KG1 (cell line): ENCODE data around the gene IGDCC3.

Experiments used
- DNase-seq: peaks from one replicate; lab custom pipeline; 2025; lab: John Stamatoyannopoulos, UW

The IGDCC3 gene

DNA sequence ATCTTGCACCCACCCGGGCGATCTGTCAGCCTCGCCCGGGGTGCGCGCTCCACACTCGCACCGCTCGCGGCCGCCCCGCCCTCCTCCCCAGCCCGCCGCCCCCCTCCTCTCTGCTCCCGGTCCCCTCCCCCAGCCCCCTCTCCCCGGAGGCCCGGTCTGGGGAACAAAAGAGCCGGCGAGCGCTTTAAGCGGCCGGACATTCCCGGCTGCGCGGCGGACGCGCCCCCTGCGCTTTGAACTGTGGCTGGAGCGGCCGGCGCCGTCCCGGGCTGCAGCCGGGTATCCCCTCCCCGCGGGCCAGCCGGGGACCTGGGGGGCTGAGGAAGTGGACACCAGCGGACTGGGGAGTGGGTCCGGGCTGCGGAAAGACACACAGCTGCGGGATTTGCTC is at the start of gene IGDCC3:
TSS of gene IGDCC3 (minus strand) at position 27 of the 391 bp plus-strand sequence. CDS start 214 bp downstream, outside the sequence.
- no peak for DNase-seq

- no peak for DNase-seq
Measured at GRCh38 chr15:65426216-65426853, 48.5 kb upstream of the IGDCC3 start.

- DNase-seq, result no peak
Measured at GRCh38 chr15:65424683-65425082, 46.9 kb upstream of the IGDCC3 start.

DNA sequence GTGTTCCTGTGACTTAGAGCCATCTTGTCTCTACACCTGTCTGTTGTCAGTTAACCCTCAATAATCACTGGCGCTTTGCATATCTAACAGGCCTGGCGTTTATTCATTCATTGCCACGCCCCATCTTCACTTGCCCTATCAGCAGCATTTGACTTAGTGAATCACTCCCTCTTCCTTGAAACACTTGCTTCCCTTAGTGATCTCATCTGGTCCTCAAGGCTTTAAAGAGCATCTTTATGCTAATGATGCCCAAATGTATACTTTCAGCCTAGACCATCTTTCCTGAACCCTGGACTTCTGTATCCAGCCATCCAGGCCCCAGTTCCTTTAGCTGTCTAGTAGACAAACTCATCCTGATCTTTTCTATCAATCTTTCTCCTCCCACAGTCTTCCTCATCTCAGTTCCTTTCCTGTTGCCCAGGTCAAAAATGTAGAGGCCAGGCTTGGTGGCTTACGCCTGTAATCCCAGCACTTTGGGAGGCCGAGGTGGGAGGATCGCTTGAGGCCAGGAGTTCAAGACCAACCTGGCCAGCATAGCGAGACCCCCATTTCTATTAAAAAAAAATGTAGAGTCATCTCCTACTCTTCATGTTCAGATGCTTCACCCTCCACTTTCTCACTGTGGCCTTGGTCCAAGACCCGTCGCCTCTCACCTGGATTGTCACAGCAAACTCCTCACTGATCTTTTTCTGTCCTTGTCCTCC is 46.3 kb upstream of the IGDCC3 start:
- no peak for DNase-seq

- DNase-seq, result no peak
Measured at GRCh38 chr15:65423150-65423975, 45.6 kb upstream of the IGDCC3 start.

DNA sequence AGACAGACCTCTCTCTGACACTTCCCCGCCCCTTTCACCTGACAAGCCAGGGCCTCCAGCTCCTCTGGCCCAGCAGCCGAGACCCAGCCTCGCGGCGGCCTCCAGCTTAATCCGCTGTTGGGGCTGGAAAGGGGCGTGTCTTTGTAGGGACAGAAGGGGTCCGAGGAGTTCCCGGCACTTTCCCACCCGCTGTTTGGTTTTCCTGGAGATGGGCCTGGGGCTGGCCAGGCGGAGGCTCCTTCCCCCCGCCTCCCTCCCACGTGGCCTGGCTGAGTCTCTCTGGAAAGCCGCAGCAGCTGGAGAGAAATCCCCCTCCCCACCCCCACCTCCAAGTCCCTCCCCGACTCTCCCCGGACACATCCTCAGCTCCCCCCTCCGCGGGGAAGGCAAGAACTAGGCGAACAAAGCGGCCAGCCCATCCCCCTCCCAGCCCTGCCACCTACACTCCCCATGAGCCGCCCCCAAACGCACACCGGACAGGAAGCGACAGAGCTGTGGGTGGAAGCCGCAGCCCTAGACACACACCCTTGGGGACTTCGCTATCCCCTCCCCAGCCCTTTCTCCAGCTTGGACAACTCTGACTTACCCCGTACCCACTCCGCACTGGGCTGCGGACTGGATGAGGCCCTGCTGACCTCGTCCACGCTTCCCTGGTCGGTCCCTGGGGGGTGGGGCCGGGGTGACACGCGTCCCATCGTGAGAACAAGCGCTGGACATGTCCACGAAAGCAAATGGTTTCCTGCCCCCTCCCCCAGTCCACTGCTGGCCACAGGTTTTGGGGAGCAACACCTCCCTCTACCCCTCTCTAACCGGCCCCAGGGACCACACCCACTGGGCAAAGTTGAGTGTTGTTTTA is 43.8 kb upstream of the IGDCC3 start:
- DNase-seq, result no peak

GRCh38 chr15:65420975-65421359 is 43.2 kb upstream of the IGDCC3 start:
- DNase-seq, result no peak

GRCh38 chr15:65418596-65418995 is 40.8 kb upstream of the IGDCC3 start:
- DNase-seq, result no peak

DNA sequence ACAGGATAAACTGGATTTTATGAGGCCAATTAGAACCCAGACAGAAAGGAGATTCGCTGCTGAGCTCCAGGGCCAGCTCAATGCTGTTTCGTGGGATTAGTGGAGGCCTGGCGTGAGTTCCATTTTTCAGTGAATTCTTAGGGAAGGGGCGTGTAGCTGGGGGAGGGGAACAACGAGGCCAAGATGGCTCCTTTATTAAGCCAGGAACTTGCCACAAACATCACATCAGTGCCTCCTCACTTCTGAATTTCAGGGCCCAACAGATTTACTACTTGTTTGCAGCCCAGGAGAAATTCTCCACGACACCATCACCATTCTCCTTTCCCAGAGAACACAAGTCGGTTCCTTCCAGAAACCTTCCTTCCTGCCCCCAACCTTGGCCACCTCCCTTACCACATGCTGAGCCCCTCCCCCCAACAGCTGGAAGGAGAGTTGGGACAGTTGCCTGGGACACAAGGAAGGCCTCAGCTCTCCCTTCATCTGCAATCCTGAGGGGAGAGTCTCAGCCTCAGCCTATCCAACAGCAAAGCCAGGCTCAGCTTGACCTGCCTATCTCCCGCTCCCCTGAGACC is 39.1 kb upstream of the IGDCC3 start:
- no peak for DNase-seq

DNA sequence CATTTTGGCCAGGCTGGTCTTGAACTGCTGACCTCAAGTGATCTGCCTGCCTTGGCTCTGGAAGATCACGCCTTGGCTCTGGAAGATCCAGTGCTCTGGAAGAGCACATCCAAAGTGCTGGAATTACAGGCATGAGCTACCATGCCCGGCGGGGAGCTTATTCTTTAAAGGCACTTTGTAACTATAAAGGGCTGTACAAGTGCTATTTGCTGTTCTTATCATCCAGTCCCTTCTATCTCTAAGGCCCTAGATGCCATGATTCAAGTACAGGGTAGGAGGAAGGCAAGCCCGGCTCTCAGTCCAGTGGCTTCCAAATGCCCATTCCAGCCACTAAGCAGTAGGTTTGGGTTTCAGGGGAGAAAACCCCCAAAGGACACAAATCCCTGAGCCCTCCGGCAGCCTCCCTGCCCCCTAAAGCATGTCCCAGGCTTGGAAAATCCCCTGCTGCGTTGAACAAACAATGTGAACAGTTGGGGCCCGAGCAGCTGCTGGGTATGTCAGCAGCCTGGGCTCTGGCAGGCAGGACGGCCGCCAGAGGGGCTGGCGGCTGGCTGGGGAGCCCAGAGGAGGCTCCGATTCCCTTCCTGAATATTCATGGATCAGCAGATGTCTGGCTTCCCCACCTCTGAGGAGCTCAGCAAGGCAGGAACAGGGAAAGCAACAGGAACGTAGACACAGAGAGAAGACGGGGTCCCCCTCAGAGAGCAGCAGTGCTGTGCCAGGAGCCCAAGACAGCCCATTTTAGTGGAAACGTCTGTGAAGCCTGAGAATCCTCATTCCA is 37.2 kb upstream of the IGDCC3 start:
- no peak for DNase-seq

DNA sequence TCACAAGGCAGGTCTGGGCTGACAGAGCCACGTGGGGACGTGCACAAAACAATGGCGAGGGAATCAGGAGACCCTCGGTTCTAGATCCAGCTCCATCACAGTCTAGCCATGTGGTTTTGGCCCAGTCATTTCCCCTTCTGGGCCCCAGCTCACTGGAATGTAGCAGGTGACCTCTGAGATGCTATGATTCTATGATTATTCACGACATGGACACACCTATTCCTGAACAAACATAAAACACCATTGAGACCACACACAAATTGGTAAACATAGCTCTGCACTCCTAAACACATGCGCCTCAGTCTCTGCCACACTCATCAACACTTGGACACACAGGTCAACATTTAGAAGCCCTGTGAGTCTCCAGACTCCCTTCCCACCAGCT is 36.0 kb upstream of the IGDCC3 start:
- DNase-seq, result no peak

GRCh38 chr15:65413051-65413759 is 35.4 kb upstream of the IGDCC3 start:
- DNase-seq, result no peak

DNA sequence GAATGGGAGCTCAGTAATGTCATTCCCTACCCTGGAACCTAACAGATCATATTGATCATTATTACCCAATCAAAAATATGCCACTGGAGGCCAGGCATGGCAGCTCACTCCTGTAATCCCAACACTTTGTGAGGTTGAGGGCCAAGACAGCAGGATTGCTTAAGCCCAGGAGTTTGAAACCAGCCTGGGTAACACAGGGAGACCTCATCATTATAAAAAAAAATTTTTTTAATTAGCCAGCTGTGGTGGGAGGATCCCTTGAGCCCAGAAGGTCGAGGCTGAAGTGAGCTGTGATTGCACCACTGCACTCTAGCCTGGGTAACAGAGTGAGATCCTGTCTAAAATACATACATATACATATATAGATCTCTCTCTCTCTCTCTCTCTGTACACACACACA is 34.8 kb upstream of the IGDCC3 start:
- DNase-seq, result no peak

GRCh38 chr15:65411465-65412071 is 33.8 kb upstream of the IGDCC3 start:
- DNase-seq, result no peak

GRCh38 chr15:65410972-65411371 is 33.2 kb upstream of the IGDCC3 start:
- no peak for DNase-seq

GRCh38 chr15:65410036-65410435 is 32.2 kb upstream of the IGDCC3 start:
- no peak for DNase-seq

DNA sequence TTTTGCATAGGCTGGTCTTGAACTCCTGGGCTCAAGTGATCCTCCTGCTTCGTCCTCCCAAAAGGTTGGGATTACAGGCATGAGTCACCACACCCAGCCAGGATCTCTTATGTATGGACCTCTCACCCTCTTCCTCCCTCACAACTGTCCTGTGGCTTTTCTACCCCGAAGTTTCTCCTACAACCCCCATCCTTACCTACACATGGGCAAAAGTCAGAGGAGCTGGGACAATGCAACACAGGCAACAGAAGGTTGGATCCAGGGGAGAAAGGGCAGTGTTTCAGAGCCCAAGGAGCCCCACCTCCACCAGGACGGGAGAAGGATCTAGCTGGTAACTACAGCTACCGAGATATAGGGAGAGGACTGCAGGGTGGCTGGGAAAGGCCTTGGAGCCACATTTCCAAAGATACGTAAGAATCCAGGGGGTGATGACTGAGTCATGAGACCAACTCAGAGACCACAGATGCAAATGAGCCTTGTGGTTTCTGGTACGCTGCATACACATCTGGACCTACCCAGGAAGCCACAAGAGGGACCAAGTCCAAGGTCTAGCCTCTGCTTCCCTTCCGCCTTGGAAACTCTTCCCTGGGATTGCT is 31.3 kb upstream of the IGDCC3 start:
- no peak for DNase-seq

DNA sequence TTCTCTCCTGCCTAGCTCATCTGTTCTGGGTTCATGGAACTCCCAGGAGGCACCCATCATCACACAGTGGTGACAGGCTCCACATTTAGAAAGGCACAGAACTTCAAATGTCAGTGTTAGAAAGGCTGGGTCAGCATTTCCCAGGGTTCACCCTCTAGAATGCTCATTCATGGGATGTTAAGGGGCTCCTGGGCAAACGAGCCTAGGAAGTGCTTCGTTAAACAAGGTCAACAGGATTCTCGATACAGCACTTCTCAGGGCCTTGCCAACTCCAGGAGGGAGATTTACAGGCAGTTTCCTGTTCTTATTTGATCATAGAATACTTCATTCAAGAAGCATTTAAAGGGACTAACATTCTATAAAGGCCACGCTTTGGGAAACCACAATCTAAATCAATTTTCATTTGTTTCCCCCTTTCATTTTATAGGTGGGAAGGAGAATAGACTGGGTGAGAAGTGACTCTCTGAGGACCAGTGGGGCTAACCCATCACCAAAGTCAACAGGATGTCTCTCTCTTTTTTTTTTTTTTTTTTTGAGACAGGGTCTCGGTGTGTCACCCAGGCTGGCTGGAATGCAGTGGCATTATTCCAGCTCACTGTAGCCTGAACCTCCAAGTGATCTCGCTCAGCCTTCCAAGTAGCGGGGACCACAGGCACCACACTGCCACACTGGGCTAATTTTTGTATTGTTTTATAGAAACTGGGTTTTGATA is 30.7 kb upstream of the IGDCC3 start:
- no peak for DNase-seq
